COLO668 (cell line): ENCODE measurements around the gene ASB6.
"Not testable (repeated sequence)": the region's sequence is repeated elsewhere in the genome, so short reads cannot be mapped to it uniquely, and the experiment has no call there.

Experiments
- DNase-seq: peaks from one replicate; lab custom pipeline; 2025; ENCODE audit not compliant: unreplicated experiment; lab: John Stamatoyannopoulos, UW

The ASB6 gene

GRCh38 chr9:129667850-129668249, 25.9 kb upstream of the ASB6 start:
- DNase-seq: no peak

- no peak for DNase-seq
Measured at GRCh38 chr9:129667378-129667777, 25.4 kb upstream of the ASB6 start.

GRCh38 chr9:129666575-129666974, 24.6 kb upstream of the ASB6 start:
- no peak for DNase-seq

- no peak for DNase-seq
Measured at GRCh38 chr9:129665814-129666520, 24.0 kb upstream of the ASB6 start.

- no peak for DNase-seq
Measured at GRCh38 chr9:129665389-129665775, 23.4 kb upstream of the ASB6 start, which contains the start of gene PRRX2. TSS of gene PRRX2 (plus strand) at chr9:129665647. CDS start at chr9:129665868, 221 bp downstream.

- no peak for DNase-seq
Measured at GRCh38 chr9:129664746-129665388, 22.9 kb upstream of the ASB6 start.

GRCh38 chr9:129662239-129662638, 20.3 kb upstream of the ASB6 start:
- DNase-seq: not testable (repeated sequence)

GRCh38 chr9:129661029-129661428, 19.1 kb upstream of the ASB6 start:
- DNase-seq: no peak

GRCh38 chr9:129656795-129657390, 14.9 kb upstream of the ASB6 start:
- DNase-seq: no peak

- no peak for DNase-seq
Measured at GRCh38 chr9:129655696-129656095, 13.7 kb upstream of the ASB6 start.

- DNase-seq: no peak
Measured at GRCh38 chr9:129655154-129655553, 13.2 kb upstream of the ASB6 start.

GRCh38 chr9:129654554-129655040, 12.6 kb upstream of the ASB6 start:
- no peak for DNase-seq

- no peak for DNase-seq
Measured at GRCh38 chr9:129653823-129654553, 12.0 kb upstream of the ASB6 start.

GRCh38 chr9:129650680-129651235, 8.8 kb upstream of the ASB6 start:
- no peak for DNase-seq

GRCh38 chr9:129649726-129650679, 8.1 kb upstream of the ASB6 start:
- DNase-seq: no peak

- no peak for DNase-seq
Measured at GRCh38 chr9:129648764-129649115, 6.8 kb upstream of the ASB6 start.

GRCh38 chr9:129648092-129648763, 6.3 kb upstream of the ASB6 start:
- no peak for DNase-seq

GRCh38 chr9:129647635-129648034, 5.7 kb upstream of the ASB6 start:
- no peak for DNase-seq

- no peak for DNase-seq
Measured at GRCh38 chr9:129646654-129647053, 4.7 kb upstream of the ASB6 start.

GRCh38 chr9:129646252-129646651, 4.3 kb upstream of the ASB6 start:
- no peak for DNase-seq
